ENCODE results near the gene NIPSNAP2. TPM values are rescaled to one million over a fixed set of nuclear protein-coding genes. Genes with fewer than 3 reads are reported as not detected.
"Not testable (repeated sequence)": the region's sequence is repeated elsewhere in the genome, so short reads cannot be mapped to it uniquely, and the experiment has no call there.

NIPSNAP2 gene
- total RNA-seq, 1 donor from 2014 or later: 35.7 TPM

DNA sequence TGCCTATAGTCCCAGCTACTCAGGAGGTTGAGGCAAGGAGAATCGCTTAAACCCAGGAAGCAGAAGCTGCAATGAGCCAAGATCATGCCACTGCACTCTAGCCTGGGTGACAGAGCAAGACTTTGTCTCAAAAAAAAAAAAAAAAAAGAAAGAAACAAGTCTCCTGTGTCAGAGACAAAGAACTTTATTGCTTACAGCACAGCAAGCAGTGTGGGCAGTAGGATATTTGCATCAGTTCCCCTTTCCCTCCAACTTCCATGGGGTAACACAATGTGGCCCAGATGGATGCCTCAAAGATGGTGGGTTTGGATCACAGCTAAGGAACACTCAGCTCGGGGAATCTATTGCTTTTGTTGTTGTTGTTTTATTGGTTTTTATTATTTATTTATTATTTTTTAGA lies 81.4 kb downstream of the NIPSNAP2 start:
- intact Hi-C loops (cut with micrococcal nuclease): not testable (repeated sequence)

DNA sequence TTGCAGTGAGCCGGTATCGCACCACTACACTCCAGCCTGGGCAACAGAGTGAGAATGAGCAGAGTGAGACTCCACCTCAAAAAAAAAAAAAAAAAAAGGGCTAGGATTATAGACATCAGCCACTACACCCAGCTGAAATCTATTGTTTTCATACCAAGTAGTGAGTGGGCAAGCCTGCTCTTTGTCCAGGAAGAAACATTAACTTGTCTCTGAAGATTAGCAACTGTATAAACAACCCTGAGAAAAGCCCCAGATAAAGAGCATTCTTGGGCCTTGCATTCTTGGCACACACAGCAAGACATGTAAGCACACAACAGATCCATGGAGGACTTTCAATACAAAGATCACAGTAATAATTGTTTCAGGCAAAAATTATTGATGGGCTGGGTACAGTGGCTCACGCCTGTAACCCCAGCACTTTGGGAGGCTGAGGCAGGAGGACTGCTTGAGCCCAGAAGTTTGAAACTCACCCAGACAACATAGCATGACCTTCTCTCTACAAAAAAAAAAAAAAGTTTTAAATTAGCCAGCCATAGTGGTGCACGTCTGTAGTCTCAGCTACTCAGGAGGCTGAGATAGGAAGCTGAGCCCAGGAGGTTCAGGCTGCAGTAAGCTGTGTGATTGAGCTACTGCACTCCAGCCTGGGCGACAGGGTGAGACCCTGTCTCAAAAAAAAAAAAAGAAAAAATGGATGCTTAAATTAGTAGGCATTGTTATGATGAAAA lies 82.5 kb downstream of the NIPSNAP2 start:
- intact Hi-C loops (cut with micrococcal nuclease): no loop called here

DNA sequence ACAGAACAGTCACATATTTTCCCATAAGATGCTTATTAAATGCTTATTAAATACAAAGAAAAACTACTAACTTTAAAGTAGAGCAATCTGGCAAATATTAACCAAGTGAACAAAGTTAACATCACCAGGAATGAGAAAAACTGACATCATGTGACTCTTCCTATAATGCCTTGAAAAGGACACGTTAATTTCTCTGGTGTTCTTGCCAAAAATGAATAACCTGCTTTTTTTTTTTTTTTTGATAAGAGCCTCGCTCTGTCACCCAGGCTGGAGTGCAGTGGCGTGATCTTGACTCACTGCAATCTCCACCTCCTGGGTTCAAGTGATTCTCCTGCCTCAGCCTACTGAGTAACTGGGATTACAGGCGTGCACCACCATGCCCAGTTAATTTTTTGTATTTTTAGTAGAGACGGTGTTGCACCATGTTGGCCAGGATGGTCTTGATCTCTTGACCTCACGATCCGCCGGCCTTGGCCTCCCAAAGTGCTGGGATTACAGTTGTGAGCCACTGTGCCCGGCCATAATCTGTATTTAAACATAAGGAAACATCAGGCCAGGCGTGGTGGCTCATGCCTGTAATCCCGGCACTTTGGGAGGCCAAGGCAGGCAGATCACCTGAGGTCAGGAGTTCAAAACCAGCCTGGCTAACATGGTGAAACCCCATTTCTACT lies 83.2 kb downstream of the NIPSNAP2 start:
- intact Hi-C loops (cut with micrococcal nuclease): not testable (repeated sequence)

DNA sequence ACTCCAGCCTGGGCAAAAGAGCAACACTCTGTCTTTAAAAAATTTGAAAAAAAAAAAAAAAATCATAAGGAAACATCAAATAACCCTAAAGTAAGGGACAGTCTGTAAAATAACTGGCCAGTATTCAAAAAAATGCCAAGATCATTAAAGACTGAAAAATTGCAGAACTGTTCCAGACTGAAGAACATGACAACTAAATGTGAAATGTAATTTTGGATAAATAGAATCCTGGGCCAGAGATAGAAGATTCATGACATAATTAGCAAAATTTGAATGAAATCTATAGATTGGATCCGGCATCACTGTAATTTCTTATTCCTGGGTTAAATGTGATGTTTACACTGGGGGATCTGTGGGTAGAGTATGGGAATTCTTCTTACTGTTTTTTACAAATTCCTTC lies 83.9 kb downstream of the NIPSNAP2 start:
- intact Hi-C loops (cut with micrococcal nuclease): no loop called here

DNA sequence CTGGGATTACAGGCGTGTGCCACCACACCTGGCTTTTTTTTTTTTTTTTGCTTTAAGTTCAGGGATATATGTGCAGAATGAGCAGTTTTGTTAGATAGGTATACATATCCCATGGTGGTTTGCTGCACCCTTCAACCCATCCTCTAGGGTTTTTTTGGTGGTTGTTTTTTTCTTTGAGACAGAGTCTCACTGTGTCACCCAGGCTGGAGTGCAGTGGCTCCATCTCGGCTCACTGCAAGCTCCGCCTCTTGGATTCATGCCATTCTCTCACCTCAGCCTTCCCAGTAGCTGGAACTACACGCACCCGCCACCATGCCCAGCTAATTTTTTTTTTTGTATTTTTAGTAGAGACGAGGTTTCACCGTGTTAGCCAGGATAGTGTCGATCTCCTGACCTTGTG lies 84.4 kb downstream of the NIPSNAP2 start:
- intact Hi-C loops (cut with micrococcal nuclease): not testable (repeated sequence)

Other genes with a start within 250 kb of the NIPSNAP2 start
- not detected in 2 replicates for gene SEPTIN14, start 101.8 kb upstream of the NIPSNAP2 start, total RNA-seq
- gene ZNF713, start 77.1 kb upstream of the NIPSNAP2 start, total RNA-seq: 0.85 and 1.1 TPM in 2 replicates
- gene MRPS17, start 12.7 kb upstream of the NIPSNAP2 start, total RNA-seq: 16.1 and 17.2 TPM in 2 replicates
- 9.0 and 11.7 TPM in 2 replicates for gene PSPH, start 86.9 kb downstream of the NIPSNAP2 start, total RNA-seq
- 147 and 154 TPM in 2 replicates for gene CCT6A, start 87.2 kb downstream of the NIPSNAP2 start, total RNA-seq
- 111 and 116 TPM in 2 replicates for gene SUMF2, start 99.7 kb downstream of the NIPSNAP2 start, total RNA-seq
- 1.5 and 2.0 TPM in 2 replicates for gene PHKG1, start 128.4 kb downstream of the NIPSNAP2 start, total RNA-seq
- gene CHCHD2, start 141.9 kb downstream of the NIPSNAP2 start, total RNA-seq: 473 and 479 TPM in 2 replicates
- gene NUPR2, start 151.8 kb downstream of the NIPSNAP2 start, total RNA-seq: not detected in 2 replicates

All from T-helper 1 cell treated with Interleukin-12 subunit alpha and Interleukin-12 subunit beta and Interleukin-4 antibody, amounts not matched to agents 30 ng/mL and 1 ng/mL, for 36 hours (primary cell).